Transverse colon (tissue), 4 donors: Measurements from ENCODE around the gene PHF21A. TPM values are rescaled to one million over a fixed set of nuclear protein-coding genes. Genes with fewer than 3 reads are reported as not detected.

ENCODE experiments used
- DNase-seq: peaks from one replicate; pipeline ENCODE4 v3.0.0-alpha.2; 2019
- H3K27ac ChIP-seq, 4 donors: fragments of 200-600 bp; sonication (generic); 2 replicates each; pipeline ENCODE4 v1.5.1; 2016 to 2018; ENCODE audit warnings: inconsistent platforms in 4 of 4
- H3K27me3 ChIP-seq: fragments of 200-600 bp; sonication (generic); 2 replicates; pipeline ENCODE4 v1.5.1; 2017; ENCODE audit warnings: inconsistent platforms
- H3K36me3 ChIP-seq, 4 donors: fragments of 200-600 bp; sonication (generic); 2 replicates each; pipeline ENCODE4 v1.5.1; 2017 to 2019; ENCODE audit warnings: inconsistent platforms in 4 of 4
- H3K4me1 ChIP-seq, 4 donors: fragments of 200-600 bp; sonication (generic); 2 replicates each; pipeline ENCODE4 v1.5.1; 2017 to 2020; ENCODE audit warnings: inconsistent platforms in 4 of 4
- H3K4me3 ChIP-seq, 4 donors: fragments of 200-600 bp; sonication (generic); 1 replicate in 1 of 4; 2 replicates in 3 of 4; pipeline versions ENCODE4 v1.5.1 to v1.6.1; 2017 to 2019; ENCODE audit warnings: inconsistent platforms in 4 of 4
- H3K9me3 ChIP-seq, 2 donors: fragments of 200-600 bp; sonication (generic); 2 replicates each; pipeline ENCODE4 v1.5.1; 2017 to 2019; ENCODE audit warnings: inconsistent platforms in 2 of 2
- CTCF ChIP-seq, 5 experiments: fragments of 200-600 bp in 3 of 5; fragments of 450-650 bp in 2 of 5; sonication (generic) in 3 of 5; IDR thresholded peaks; 1 replicate in 2 of 5; 2 replicates in 3 of 5; pipeline ENCODE4 v1.5.1; 2016 to 2017; ENCODE audit warnings: antibody characterized with exemption in 5 of 5, inconsistent platforms in 3 of 5, mild to moderate bottlenecking in 2 of 5, moderate library complexity in 1 of 5
- EP300 ChIP-seq: sonication (generic); formaldehyde crosslinking; IDR thresholded peaks from one replicate; pipeline ENCODE4 v1.6.1; 2017; ENCODE audit warnings: antibody characterized with exemption, low read depth
- POLR2A ChIP-seq: fragments of 450-650 bp; IDR thresholded peaks from one replicate; pipeline ENCODE4 v1.6.1; 2016; ENCODE audit warnings: antibody characterized with exemption, mild to moderate bottlenecking, moderate library complexity
- POLR2AphosphoS5 ChIP-seq, 3 donors: sonication (generic); formaldehyde crosslinking; IDR thresholded peaks; one replicate each; pipeline ENCODE4 v1.6.1; 2016; ENCODE audit warnings: antibody characterized with exemption in 3 of 3
- WGBS, 2 donors: methylation state at CpG; one replicate each; pipeline ENCODE4 v1.1.5; 2018; ENCODE audit warnings: low coverage in 1 of 2; 5-methylcytosine and 5-hydroxymethylcytosine counted together
- in situ Hi-C, 4 donors: fragments of 200-750 bp; cut with MboI; loops; one replicate each; pipeline versions ENCODE4 v1.15.0 to v1.15.1; 2017; ENCODE audit warnings: low sequenced_read_pairs in 3 of 4, low pct_ligation_motif_present in 1 of 4, low pct_unique_long_range_greater_than_20kb in 1 of 4
- intact Hi-C: fragments of 100-400 bp; cut with DNase I; formaldehyde crosslinking; loops from one replicate; pipeline ENCODE4 v1.15.1; 2023; ENCODE audit warnings: low total_unique reads
- total RNA-seq, 4 donors: library from RNA; depleted of rRNA; stranded (reverse); fragments of >200 nt; gene quantifications; one replicate each; pipeline ENCODE4 v1.1.0, GENCODE V29; 2016

Gene PHF21A
- total RNA-seq, 4 donors from 2014 or later, result 18.6 to 57.2 (median 40.2) TPM

- H3K27me3 ChIP-seq, result peaks cover 3% of the 10 kb centered on the region
- WGBS, 2 donors, result 79 to 83% methylated on average over 1 to 8 of the region's 8 CpGs
- H3K4me3 ChIP-seq, result no peak overlapping the region
- H3K4me1 ChIP-seq, result no peaks in the 10 kb centered on the region
- in situ Hi-C loops (loop anchor here in 1 of 4 donors (25.0 kb wide), 1 partner anchor 168 kb away; no protein-coding TSS in a partner anchor), intact Hi-C loops (no loop called here)
- H3K27ac ChIP-seq, result no peak overlapping the region
- no peaks in the 10 kb centered on the region for H3K36me3 ChIP-seq
- DNase-seq, result no peak
- TF ChIP-seq CTCF (IDR thresholded peaks at IDR 0.05) (no peak), EP300 (no peak), POLR2A (no peak), POLR2AphosphoS5 (IDR thresholded peaks at IDR 0.05) (no peak)
- no peaks in the 10 kb centered on the region for H3K9me3 ChIP-seq
These were observed 23.5 kb upstream of the PHF21A start for GRCh38 chr11:46144741-46145140.

- Histone ChIP-seq H3K27me3 (peaks cover 3% of the 10 kb centered on the region), H3K36me3 (no peaks in the 10 kb centered on the region), H3K4me3 (no peak overlapping the region), H3K4me1 (no peaks in the 10 kb centered on the region), H3K27ac (no peak overlapping the region), H3K9me3 (no peaks in the 10 kb centered on the region)
- no peak for DNase-seq
- in situ Hi-C loops (loop anchor here in 1 of 4 donors (25.0 kb wide), 1 partner anchor 169 kb away; no protein-coding TSS in a partner anchor), intact Hi-C loops (no loop called here)
- 94% methylated on average over 26 of the region's 31 CpGs; no CpG with 5 or more reads in 1 of the 2 donors for WGBS, 2 donors
- TF ChIP-seq POLR2AphosphoS5 (IDR thresholded peaks at IDR 0.05) (no peak), CTCF (IDR thresholded peaks at IDR 0.05) (no peak), POLR2A (no peak), EP300 (no peak)
These were observed 22.0 kb upstream of the PHF21A start for GRCh38 chr11:46143049-46143806.

GRCh38 chr11:46142561-46142960, 21.3 kb upstream of the PHF21A start:
- H3K4me1 ChIP-seq, result no peaks in the 10 kb centered on the region
- no peaks in the 10 kb centered on the region for H3K36me3 ChIP-seq
- TF ChIP-seq POLR2A (no peak), EP300 (no peak), CTCF (IDR thresholded peaks at IDR 0.05) (no peak), POLR2AphosphoS5 (IDR thresholded peaks at IDR 0.05) (no peak)
- H3K9me3 ChIP-seq, result no peaks in the 10 kb centered on the region
- no peak overlapping the region for H3K27ac ChIP-seq
- DNase-seq, result no peak
- H3K27me3 ChIP-seq, result peaks cover 3% of the 10 kb centered on the region
- in situ Hi-C loops, result loop anchor here in 1 of 4 donors (25.0 kb wide), 1 partner anchor 170 kb away; no protein-coding TSS in a partner anchor
- 88 to 89% methylated on average over 6 to 15 of the region's 17 CpGs for WGBS, 2 donors
- no peak overlapping the region for H3K4me3 ChIP-seq
- intact Hi-C loops, result no loop called here

GRCh38 chr11:46141597-46141996, 20.3 kb upstream of the PHF21A start:
- DNase-seq, result no peak
- no peak overlapping the region for H3K27ac ChIP-seq
- H3K36me3 ChIP-seq, result no peaks in the 10 kb centered on the region
- no peak overlapping the region for H3K4me3 ChIP-seq
- no peak for TF ChIP-seq EP300
- TF ChIP-seq POLR2A, result no peak
- TF ChIP-seq POLR2AphosphoS5 (IDR thresholded peaks at IDR 0.05), result no peak
- no peaks in the 10 kb centered on the region for H3K4me1 ChIP-seq
- in situ Hi-C loops, result loop anchor here in 1 of 4 donors (25.0 kb wide), 1 partner anchor 171 kb away; no protein-coding TSS in a partner anchor
- intact Hi-C loops, result no loop called here
- peaks cover 3% of the 10 kb centered on the region for H3K27me3 ChIP-seq
- no peaks in the 10 kb centered on the region for H3K9me3 ChIP-seq
- WGBS, 2 donors, result 82% methylated on average over 3 of the region's 3 CpGs; no CpG with 5 or more reads in 1 of the 2 donors
